Neural cell (in vitro differentiated cells): ENCODE data around the gene ARID1B. TPM values are rescaled to one million over a fixed set of nuclear protein-coding genes. Genes with fewer than 3 reads are reported as not detected.

ENCODE experiments used
- H2AFZ ChIP-seq: fragments of 200-600, 300-800 bp; sonication (generic), shearing (Covaris generic); 2 replicates; pipeline ENCODE4 v1.6.0; 2014; ENCODE audit warnings: low read depth, mild to moderate bottlenecking, antibody characterized with exemption, low read length, moderate library complexity
- H3F3A ChIP-seq: fragments of 200-600 bp; shearing (Covaris generic); 2 replicates; pipeline ENCODE4 v1.6.1; 2016; ENCODE audit warnings: mild to moderate bottlenecking, moderate library complexity, mixed read lengths, antibody characterized with exemption, low read length; ENCODE audit not compliant: insufficient read depth, poor library complexity, severe bottlenecking
- H3K27ac ChIP-seq: fragments of 200-600, 300-800 bp; sonication (generic), shearing (Covaris generic); 2 replicates; pipeline ENCODE4 v1.5.1; 2014; ENCODE audit warnings: mild to moderate bottlenecking, low read length, moderate library complexity
- H3K27me3 ChIP-seq: fragments of 300-800, 200-600 bp; sonication (generic), shearing (Covaris generic); 2 replicates; pipeline ENCODE4 v1.6.0; 2014; ENCODE audit warnings: mild to moderate bottlenecking, low read depth, low read length, moderate library complexity; ENCODE audit not compliant: insufficient read depth
- H3K36me3 ChIP-seq: fragments of 300-800, 200-600 bp; sonication (generic), shearing (Covaris generic); 2 replicates; pipeline ENCODE4 v1.5.1; 2014; ENCODE audit warnings: mild to moderate bottlenecking, antibody characterized with exemption, low read length, moderate library complexity; ENCODE audit not compliant: insufficient read depth
- H3K4me2 ChIP-seq: fragments of 300-800, 200-600 bp; sonication (generic), shearing (Covaris generic); 2 replicates; pipeline ENCODE4 v1.6.0; 2014; ENCODE audit warnings: mild to moderate bottlenecking, low read length
- H3K4me3 ChIP-seq: fragments of 300-800, 200-600 bp; sonication (generic), shearing (Covaris generic); 2 replicates; pipeline ENCODE4 v1.5.1; 2014; ENCODE audit warnings: mild to moderate bottlenecking, low read length, moderate library complexity
- H3K79me2 ChIP-seq: fragments of 200-600 bp; shearing (Covaris generic); replicated peaks from 2 replicates; pipeline ENCODE4 v1.6.0; 2014; ENCODE audit warnings: mild to moderate bottlenecking, low read length, moderate library complexity; ENCODE audit not compliant: insufficient read depth
- H3K9ac ChIP-seq: fragments of 300-800, 200-600 bp; sonication (generic), shearing (Covaris generic); 2 replicates; pipeline ENCODE4 v1.6.1; 2016; ENCODE audit warnings: mild to moderate bottlenecking, low read length, mixed read lengths
- H3K9me2 ChIP-seq: fragments of 200-600 bp; shearing (Covaris generic); 2 replicates; pipeline ENCODE4 v1.6.1; 2016; ENCODE audit warnings: mild to moderate bottlenecking, low read length, mixed read lengths; ENCODE audit not compliant: insufficient read depth
- H3K9me3 ChIP-seq: fragments of 200-600, 300-800 bp; sonication (generic), shearing (Covaris generic); 2 replicates; pipeline ENCODE4 v1.6.1; 2016; ENCODE audit warnings: mild to moderate bottlenecking, mixed run types, low read length, moderate library complexity, mixed read lengths
- H4K20me1 ChIP-seq: fragments of 200-600 bp; shearing (Covaris generic); 2 replicates; pipeline ENCODE4 v1.6.1; 2016; ENCODE audit warnings: mild to moderate bottlenecking, mixed run types; ENCODE audit not compliant: insufficient read depth
- CTCF ChIP-seq: fragments of 450-650 bp; IDR thresholded peaks from 2 replicates; pipeline ENCODE4 v1.5.1; 2014; ENCODE audit warnings: antibody characterized with exemption, mild to moderate bottlenecking, moderate library complexity; ENCODE audit not compliant: poor library complexity, severe bottlenecking
- EP300 ChIP-seq: fragments of 450-650 bp; conservative IDR thresholded peaks from 2 replicates; pipeline ENCODE4 v1.6.1; 2014; ENCODE audit warnings: antibody characterized with exemption, mild to moderate bottlenecking, moderate library complexity; ENCODE audit not compliant: poor library complexity, severe bottlenecking
- EZH2 ChIP-seq: fragments of 200-600, 300-800 bp; shearing (Covaris generic), sonication (generic); IDR thresholded peaks from 2 replicates; pipeline ENCODE4 v1.6.1; 2014; ENCODE audit warnings: antibody characterized with exemption, low read length, borderline replicate concordance, mild to moderate bottlenecking; ENCODE audit not compliant: insufficient read depth, poor library complexity, severe bottlenecking
- MXI1 ChIP-seq: fragments of 450-650 bp; conservative IDR thresholded peaks from 2 replicates; pipeline ENCODE4 v1.6.1; 2014; ENCODE audit warnings: antibody characterized with exemption, mild to moderate bottlenecking; ENCODE audit not compliant: poor library complexity, severe bottlenecking
- POLR2AphosphoS5 ChIP-seq: IDR thresholded peaks from 2 replicates; pipeline ENCODE4 v1.6.1; 2012
- RAD21 ChIP-seq: fragments of 450-650 bp; conservative IDR thresholded peaks from 2 replicates; pipeline ENCODE4 v1.6.1; 2014; ENCODE audit warnings: antibody characterized with exemption, mild to moderate bottlenecking, moderate library complexity
- REST ChIP-seq: IDR thresholded peaks from 2 replicates; pipeline ENCODE4 v1.6.1; 2012; ENCODE audit warnings: borderline replicate concordance
- SMC3 ChIP-seq: fragments of 450-650 bp; conservative IDR thresholded peaks from 2 replicates; pipeline ENCODE4 v1.6.1; 2014; ENCODE audit warnings: antibody characterized with exemption, mild to moderate bottlenecking, moderate library complexity; ENCODE audit not compliant: poor library complexity
- TAF1 ChIP-seq: IDR thresholded peaks from 2 replicates; pipeline ENCODE4 v1.6.1; 2012; ENCODE audit warnings: low read depth
- polyA plus RNA-seq: library from polyadenylated mRNA; depleted of rRNA; stranded (reverse); fragments of >200 nt; gene quantifications from 2 replicates; pipeline ENCODE4 v1.2.3, GENCODE V29; 2014

ARID1B gene
- polyA plus RNA-seq, 1 donor from 2014 or later, result 35.0 TPM

DNA sequence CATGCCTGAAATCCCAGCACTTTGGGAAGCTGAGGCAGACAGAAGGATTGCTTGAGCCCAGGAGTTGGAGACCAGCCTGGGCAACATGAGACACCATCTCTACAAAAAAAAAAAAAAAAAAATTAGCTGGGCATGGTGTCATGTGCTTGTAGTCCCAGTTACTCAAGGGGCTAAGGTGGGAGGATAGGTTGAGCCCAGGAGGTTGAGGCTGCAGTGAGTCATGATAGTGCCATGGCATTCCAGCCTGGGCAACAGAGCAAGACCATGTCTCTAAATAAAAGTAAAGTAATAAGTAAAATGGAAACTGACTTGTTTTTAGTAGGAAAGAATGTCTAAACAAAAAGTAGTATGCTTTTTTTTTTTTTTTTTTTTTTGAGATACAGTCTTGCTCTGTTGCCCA lies 240.7 kb downstream of the ARID1B start:
- no peaks in the 10 kb centered on the region for H4K20me1 ChIP-seq
- H3K9me3 ChIP-seq, result no peaks in the 10 kb centered on the region
- TF ChIP-seq TAF1 (no peak), EP300 (no peak), EZH2 (no peak), MXI1 (no peak)
- H3K36me3 ChIP-seq, result no peaks in the 10 kb centered on the region
- no peaks in the 10 kb centered on the region for H3K9me2 ChIP-seq
- H3K27me3 ChIP-seq, result no peaks in the 10 kb centered on the region
- no peak overlapping the region for H3K27ac ChIP-seq
- H3K9ac ChIP-seq, result no peak overlapping the region
- no peak overlapping the region for H3K4me3 ChIP-seq
- peaks cover 2% of the 10 kb centered on the region for H3F3A ChIP-seq
- H3K79me2 ChIP-seq, result peaks cover 46% of the 10 kb centered on the region
- H3K4me2 ChIP-seq, result no peak overlapping the region
- no peak overlapping the region for H2AFZ ChIP-seq

GRCh38 chr6:157019115-157019641 lies 242.0 kb downstream of the ARID1B start:
- peaks cover 43% of the 10 kb centered on the region for H3K79me2 ChIP-seq
- no peak overlapping the region for H3K27ac ChIP-seq
- H3K36me3 ChIP-seq, result no peaks in the 10 kb centered on the region
- H2AFZ ChIP-seq, result no peak overlapping the region
- H3K27me3 ChIP-seq, result no peaks in the 10 kb centered on the region
- no peaks in the 10 kb centered on the region for H3K9me3 ChIP-seq
- H3K9ac ChIP-seq, result no peak overlapping the region
- no peaks in the 10 kb centered on the region for H4K20me1 ChIP-seq
- no peaks in the 10 kb centered on the region for H3K9me2 ChIP-seq
- no peak for TF ChIP-seq POLR2AphosphoS5
- no peak overlapping the region for H3K4me2 ChIP-seq
- H3F3A ChIP-seq, result peaks cover 4% of the 10 kb centered on the region
- no peak overlapping the region for H3K4me3 ChIP-seq

DNA sequence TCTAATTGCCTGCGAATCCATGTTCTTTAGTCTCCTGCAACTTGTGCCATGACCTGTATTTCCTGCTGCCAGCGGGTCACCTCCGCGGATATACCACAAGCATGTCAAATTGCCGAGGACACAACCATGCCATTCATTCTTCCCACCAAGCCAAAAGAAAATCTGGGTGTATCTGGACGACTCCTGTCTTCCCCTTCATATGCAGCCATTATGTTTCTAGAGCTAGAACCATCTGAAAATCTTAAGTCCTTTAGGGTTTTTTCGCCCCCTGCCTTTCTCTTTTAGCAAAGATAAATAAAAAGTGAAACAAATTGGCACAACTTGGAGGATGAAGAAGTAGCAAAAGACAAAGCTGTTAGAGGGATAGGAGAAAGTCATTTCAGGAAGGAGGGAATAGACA lies 242.6 kb downstream of the ARID1B start:
- no peak overlapping the region for H3K27ac ChIP-seq

More for the DNA sequence above, 242.6 kb downstream of the ARID1B start:
- Histone ChIP-seq H3K27me3 (no peaks in the 10 kb centered on the region), H3K4me3 (no peak overlapping the region), H3K9ac (no peak overlapping the region), H3K9me3 (no peaks in the 10 kb centered on the region), H4K20me1 (no peaks in the 10 kb centered on the region), H3F3A (peaks cover 4% of the 10 kb centered on the region), H3K79me2 (peaks cover 39% of the 10 kb centered on the region), H2AFZ (no peak overlapping the region), H3K4me2 (no peak overlapping the region), H3K9me2 (no peaks in the 10 kb centered on the region), H3K36me3 (no peaks in the 10 kb centered on the region)
- TF ChIP-seq CTCF (no peak), MXI1 (no peak), RAD21 (no peak), EP300 (no peak), POLR2AphosphoS5 (no peak), REST (no peak), SMC3 (no peak), EZH2 (no peak), TAF1 (no peak)
